Keratinocyte (primary cell): ENCODE measurements around the gene HIGD1C. TPM values are rescaled to one million over a fixed set of nuclear protein-coding genes. Genes with fewer than 3 reads are reported as not detected.

Experiments used
- DNase-seq: peaks from one replicate; pipeline ENCODE4 v3.0.0-alpha.2; 2011; ENCODE audit warnings: low read depth, missing footprints, low spot score
- FAIRE-seq: peaks from 2 replicates; lab custom pipeline; 2011; peaks lifted over from hg19 to GRCh38; lab: Jason Lieb, UNC
- H2AFZ ChIP-seq: 2 replicates; pipeline ENCODE4 v1.6.0; 2012; ENCODE audit warnings: low read length, control low read depth, inconsistent platforms; ENCODE audit not compliant: control insufficient read depth
- H3K27ac ChIP-seq: 2 replicates; pipeline ENCODE4 v1.5.1; 2011; ENCODE audit warnings: low read length; ENCODE audit not compliant: control insufficient read depth, insufficient read depth
- H3K27me3 ChIP-seq: 3 replicates; pipeline ENCODE4 v1.6.0; 2011; ENCODE audit warnings: low read length; ENCODE audit not compliant: control insufficient read depth, insufficient read depth; ENCODE audit errors: extremely low read depth
- H3K36me3 ChIP-seq, 2 experiments: 2 replicates in 1 of 2; 3 replicates in 1 of 2; pipeline ENCODE4 v1.5.1; 2011; ENCODE audit warnings: low read length in 2 of 2, mild to moderate bottlenecking in 1 of 2; ENCODE audit not compliant: control insufficient read depth in 2 of 2, insufficient read depth in 2 of 2; ENCODE audit errors: extremely low read depth in 1 of 2
- H3K4me1 ChIP-seq: 3 replicates; pipeline ENCODE4 v1.5.1; 2011; ENCODE audit warnings: low read length; ENCODE audit not compliant: control insufficient read depth, insufficient read depth; ENCODE audit errors: extremely low read depth
- H3K4me2 ChIP-seq: 3 replicates; pipeline ENCODE4 v1.6.0; 2011; ENCODE audit warnings: low read depth, low read length; ENCODE audit not compliant: control insufficient read depth, insufficient read depth; ENCODE audit errors: extremely low read depth
- H3K4me3 ChIP-seq, 3 experiments: fragments of 200-600 bp in 1 of 3; sonication (generic) in 1 of 3; 2 replicates in 2 of 3; 3 replicates in 1 of 3; pipeline ENCODE4 v1.5.1; 2011 to 2016; ENCODE audit warnings: low read length in 3 of 3, mild to moderate bottlenecking in 3 of 3, control low read depth in 2 of 3, inconsistent platforms in 1 of 3, low read depth in 1 of 3, mixed read lengths in 1 of 3, mixed run types in 1 of 3, moderate library complexity in 1 of 3; ENCODE audit not compliant: control insufficient read depth in 2 of 3, insufficient read depth in 2 of 3; ENCODE audit errors: extremely low read depth in 1 of 3
- H3K79me2 ChIP-seq: 2 replicates; pipeline ENCODE4 v1.6.0; 2012; ENCODE audit warnings: low read length; ENCODE audit not compliant: control insufficient read depth, insufficient read depth
- H3K9ac ChIP-seq: 3 replicates; pipeline ENCODE4 v1.6.0; 2011; ENCODE audit warnings: low read length; ENCODE audit not compliant: control insufficient read depth, insufficient read depth; ENCODE audit errors: extremely low read depth
- H3K9me1 ChIP-seq: 3 replicates; pipeline ENCODE4 v1.6.0; 2011; ENCODE audit warnings: low read length; ENCODE audit not compliant: control insufficient read depth, insufficient read depth; ENCODE audit errors: extremely low read depth
- H3K9me3 ChIP-seq: 2 replicates; pipeline ENCODE4 v1.5.1; 2012; ENCODE audit warnings: low read depth, low read length; ENCODE audit not compliant: control insufficient read depth
- H4K20me1 ChIP-seq: 3 replicates; pipeline ENCODE4 v1.6.0; 2011; ENCODE audit warnings: low read length; ENCODE audit not compliant: control insufficient read depth, insufficient read depth; ENCODE audit errors: extremely low read depth
- CTCF ChIP-seq, 3 experiments: IDR thresholded peaks in 1 of 3; conservative IDR thresholded peaks in 1 of 3; optimal IDR thresholded peaks in 1 of 3; 2 replicates in 2 of 3; 3 replicates in 1 of 3; pipeline versions ENCODE3 to v1.5.1; 2011; ENCODE audit warnings: low read length in 3 of 3, mild to moderate bottlenecking in 3 of 3, moderate library complexity in 2 of 3, control low read depth in 1 of 3, inconsistent platforms in 1 of 3; ENCODE audit not compliant: insufficient read depth in 2 of 3; ENCODE audit errors: extremely low read depth in 1 of 3
- EZH2 ChIP-seq: IDR thresholded peaks from one replicate; pipeline ENCODE4 v1.6.1; 2012; ENCODE audit warnings: inconsistent platforms, mild to moderate bottlenecking, low read length, moderate library complexity
- dilution Hi-C: fragments of 300-500 bp; cut with MboI; formaldehyde crosslinking; loops from one replicate; pipeline ENCODE4 v1.7.0; 2020; ENCODE audit warnings: low sequenced_read_pairs; ENCODE audit not compliant: extremely low pct_ligation_motif_present
- polyA plus RNA-seq, 5 experiments: library from polyadenylated mRNA; depleted of rRNA in 3 of 5; stranded (reverse) in 3 of 5; stranded (forward) in 1 of 5; unstranded in 1 of 5; fragments of >200 nt; gene quantifications; 1 replicate in 1 of 5; 2 replicates in 3 of 5; 3 replicates in 1 of 5; pipeline versions ENCODE4 v1.2.1 to v1.2.3, GENCODE V29; 2011 to 2012; ENCODE audit warnings: missing spikeins in 2 of 5, low read depth in 1 of 5, low replicate concordance in 1 of 5

HIGD1C gene
- polyA plus RNA-seq, 1 donor (not counting 4 experiments of a cell fraction or from before 2014, with no cell fraction given) = not detected

- H3K9ac ChIP-seq = no peak overlapping the region
- no peaks in the 10 kb centered on the region for H3K79me2 ChIP-seq
- H3K27ac ChIP-seq = no peak overlapping the region
- no peak overlapping the region for H2AFZ ChIP-seq
- H3K4me1 ChIP-seq = no peaks in the 10 kb centered on the region
- H3K4me3 ChIP-seq = no peak overlapping the region
- TF ChIP-seq CTCF (optimal IDR thresholded peaks at IDR 0.05 in 1 of 3, IDR thresholded peaks at IDR 0.05 in 1 of 3, conservative IDR thresholded peaks at IDR 0.05 in 1 of 3; ENCODE audit: extremely low read depth in 1 of 3, insufficient read depth in 2 of 3, low read length in 3 of 3) (no peak), EZH2 (no peak)
- no peak for FAIRE-seq
- dilution Hi-C loops = no loop called here
- no peaks in the 10 kb centered on the region for H3K9me3 ChIP-seq
- H3K27me3 ChIP-seq = no peaks in the 10 kb centered on the region
- H3K4me2 ChIP-seq = no peak overlapping the region
- H4K20me1 ChIP-seq = no peaks in the 10 kb centered on the region
- no peaks in the 10 kb centered on the region for H3K9me1 ChIP-seq
- no peaks in the 10 kb centered on the region for H3K36me3 ChIP-seq
- no peak for DNase-seq
These were observed 2.9 kb downstream of the HIGD1C start for GRCh38 chr12:50955288-50955687.

GRCh38 chr12:50955697-50956096, 3.4 kb downstream of the HIGD1C start:
- no peaks in the 10 kb centered on the region for H3K4me1 ChIP-seq
- H4K20me1 ChIP-seq = no peaks in the 10 kb centered on the region
- H3K9ac ChIP-seq = no peak overlapping the region
- no peaks in the 10 kb centered on the region for H3K36me3 ChIP-seq
- H3K4me2 ChIP-seq = no peak overlapping the region
- H3K27me3 ChIP-seq = no peaks in the 10 kb centered on the region
- no peak for TF ChIP-seq EZH2
- H3K4me3 ChIP-seq = no peak overlapping the region
- H3K9me1 ChIP-seq = no peaks in the 10 kb centered on the region
- FAIRE-seq (no peak), DNase-seq (no peak)
- H3K27ac ChIP-seq = no peak overlapping the region
- H3K9me3 ChIP-seq = no peaks in the 10 kb centered on the region
- no peaks in the 10 kb centered on the region for H3K79me2 ChIP-seq
- dilution Hi-C loops = no loop called here
- H2AFZ ChIP-seq = no peak overlapping the region

GRCh38 chr12:50960130-50960529, 7.8 kb downstream of the HIGD1C start:
- no peak overlapping the region for H3K9ac ChIP-seq
- H3K9me1 ChIP-seq = no peaks in the 10 kb centered on the region
- H3K79me2 ChIP-seq = no peaks in the 10 kb centered on the region
- DNase-seq (no peak), FAIRE-seq (no peak)
- no peaks in the 10 kb centered on the region for H4K20me1 ChIP-seq
- TF ChIP-seq EZH2 = no peak
- no peak for TF ChIP-seq CTCF (optimal IDR thresholded peaks at IDR 0.05 in 1 of 3, IDR thresholded peaks at IDR 0.05 in 1 of 3, conservative IDR thresholded peaks at IDR 0.05 in 1 of 3; ENCODE audit: extremely low read depth in 1 of 3, insufficient read depth in 2 of 3, low read length in 3 of 3)
- dilution Hi-C loops = no loop called here
- no peaks in the 10 kb centered on the region for H3K9me3 ChIP-seq
- no peaks in the 10 kb centered on the region for H3K4me1 ChIP-seq
- no peak overlapping the region for H2AFZ ChIP-seq
- H3K36me3 ChIP-seq = no peaks in the 10 kb centered on the region
- no peak overlapping the region for H3K4me3 ChIP-seq
- H3K4me2 ChIP-seq = no peak overlapping the region
- H3K27ac ChIP-seq = no peak overlapping the region
- H3K27me3 ChIP-seq = no peaks in the 10 kb centered on the region
